Ascending aorta (tissue), 2 donors: ENCODE measurements around the gene PRKAR1B. TPM values are rescaled to one million over a fixed set of nuclear protein-coding genes. Genes with fewer than 3 reads are reported as not detected.

Experiments used
- DNase-seq, 2 donors: peaks; one replicate each; pipeline ENCODE4 v3.0.0-alpha.2; 2019; ENCODE audit warnings: low spot score in 2 of 2
- H3K27ac ChIP-seq, 2 donors: fragments of 200-600 bp; sonication (generic); one replicate each; pipeline ENCODE4 v1.5.1; 2016 to 2017; ENCODE audit warnings: mild to moderate bottlenecking in 1 of 2
- H3K27me3 ChIP-seq: fragments of 200-600 bp; sonication (generic); one replicate; pipeline ENCODE4 v1.5.1; 2017
- H3K36me3 ChIP-seq, 2 donors: fragments of 200-600 bp; sonication (generic); one replicate each; pipeline ENCODE4 v1.5.1; 2016
- H3K4me1 ChIP-seq, 2 donors: fragments of 200-600 bp; sonication (generic); one replicate each; pipeline ENCODE4 v1.5.1; 2016 to 2017; ENCODE audit warnings: mild to moderate bottlenecking in 1 of 2
- H3K4me3 ChIP-seq, 2 donors: fragments of 200-600 bp; sonication (generic); one replicate each; pipeline ENCODE4 v1.5.1; 2016 to 2017; ENCODE audit warnings: mild to moderate bottlenecking in 1 of 2
- H3K9me3 ChIP-seq, 2 donors: fragments of 200-600 bp; sonication (generic); one replicate each; pipeline ENCODE4 v1.5.1; 2016
- intact Hi-C: fragments of 100-400 bp; cut with DNase I; formaldehyde crosslinking; loops from one replicate; pipeline ENCODE4 v1.15.1; 2023
- total RNA-seq: library from RNA; depleted of rRNA; stranded (reverse); fragments of >200 nt; gene quantifications from one replicate; pipeline ENCODE4 v1.1.0, GENCODE V29; 2016
- TF ChIP-seq, protein P1 (sequence below), 3 experiments: fragments of 200-600 bp in 2 of 3; fragments of 450-650 bp in 1 of 3; sonication (generic) in 2 of 3; IDR thresholded peaks; one replicate each; pipeline ENCODE4 v1.5.1; 2016 to 2019; ENCODE audit warnings: antibody characterized with exemption in 3 of 3, mild to moderate bottlenecking in 1 of 3, moderate library complexity in 1 of 3

The PRKAR1B gene
- total RNA-seq, 1 donor from 2014 or later, result 13.0 TPM

DNA sequence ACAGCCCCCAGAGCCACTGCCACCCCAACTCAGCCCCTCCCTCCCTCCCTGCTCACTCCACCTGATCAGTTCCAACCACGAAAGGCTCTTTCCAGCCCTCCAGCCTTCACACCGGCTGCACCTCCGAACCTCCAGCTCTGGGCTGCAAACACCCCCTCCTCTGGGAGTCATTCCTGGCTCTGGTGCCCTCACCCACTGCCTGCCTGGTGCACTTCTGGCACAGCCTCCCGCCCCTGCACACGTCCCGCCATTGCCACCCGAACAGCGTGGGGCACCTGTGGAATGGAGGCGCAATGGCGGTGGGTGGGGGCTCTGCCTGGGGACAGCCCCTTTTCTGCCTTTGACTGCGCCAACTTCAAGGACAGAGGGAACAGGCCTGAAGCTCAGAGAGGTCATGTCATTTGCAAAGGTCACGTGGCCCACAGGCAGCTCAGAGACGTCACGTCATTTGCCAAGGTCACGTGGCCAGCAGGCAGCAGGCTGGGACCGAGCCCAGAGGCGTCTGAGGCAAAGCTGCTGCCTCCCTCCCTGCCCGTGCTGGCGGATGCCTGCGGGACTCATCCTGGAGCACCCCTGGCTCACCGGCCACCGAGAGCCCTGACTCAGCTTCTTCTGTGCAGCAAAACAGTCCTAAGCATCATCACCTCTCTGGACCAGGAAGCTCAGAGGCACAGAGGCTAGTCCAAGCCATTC is 76.6 kb downstream of the PRKAR1B start:
- H3K36me3 ChIP-seq, result no peaks in the 10 kb centered on the region
- H3K4me1 ChIP-seq, result no peaks in the 10 kb centered on the region
- DNase-seq, result no peak
- intact Hi-C loops, result no loop called here
- H3K27me3 ChIP-seq, result no peaks in the 10 kb centered on the region
- no peak overlapping the region for H3K27ac ChIP-seq
- H3K4me3 ChIP-seq, result peak overlapping the region in 1 of 2 donors; percentile 30
- TF ChIP-seq, protein P1, sequence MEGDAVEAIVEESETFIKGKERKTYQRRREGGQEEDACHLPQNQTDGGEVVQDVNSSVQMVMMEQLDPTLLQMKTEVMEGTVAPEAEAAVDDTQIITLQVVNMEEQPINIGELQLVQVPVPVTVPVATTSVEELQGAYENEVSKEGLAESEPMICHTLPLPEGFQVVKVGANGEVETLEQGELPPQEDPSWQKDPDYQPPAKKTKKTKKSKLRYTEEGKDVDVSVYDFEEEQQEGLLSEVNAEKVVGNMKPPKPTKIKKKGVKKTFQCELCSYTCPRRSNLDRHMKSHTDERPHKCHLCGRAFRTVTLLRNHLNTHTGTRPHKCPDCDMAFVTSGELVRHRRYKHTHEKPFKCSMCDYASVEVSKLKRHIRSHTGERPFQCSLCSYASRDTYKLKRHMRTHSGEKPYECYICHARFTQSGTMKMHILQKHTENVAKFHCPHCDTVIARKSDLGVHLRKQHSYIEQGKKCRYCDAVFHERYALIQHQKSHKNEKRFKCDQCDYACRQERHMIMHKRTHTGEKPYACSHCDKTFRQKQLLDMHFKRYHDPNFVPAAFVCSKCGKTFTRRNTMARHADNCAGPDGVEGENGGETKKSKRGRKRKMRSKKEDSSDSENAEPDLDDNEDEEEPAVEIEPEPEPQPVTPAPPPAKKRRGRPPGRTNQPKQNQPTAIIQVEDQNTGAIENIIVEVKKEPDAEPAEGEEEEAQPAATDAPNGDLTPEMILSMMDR (IDR thresholded peaks at IDR 0.05), result no peak
- no peaks in the 10 kb centered on the region for H3K9me3 ChIP-seq

DNA sequence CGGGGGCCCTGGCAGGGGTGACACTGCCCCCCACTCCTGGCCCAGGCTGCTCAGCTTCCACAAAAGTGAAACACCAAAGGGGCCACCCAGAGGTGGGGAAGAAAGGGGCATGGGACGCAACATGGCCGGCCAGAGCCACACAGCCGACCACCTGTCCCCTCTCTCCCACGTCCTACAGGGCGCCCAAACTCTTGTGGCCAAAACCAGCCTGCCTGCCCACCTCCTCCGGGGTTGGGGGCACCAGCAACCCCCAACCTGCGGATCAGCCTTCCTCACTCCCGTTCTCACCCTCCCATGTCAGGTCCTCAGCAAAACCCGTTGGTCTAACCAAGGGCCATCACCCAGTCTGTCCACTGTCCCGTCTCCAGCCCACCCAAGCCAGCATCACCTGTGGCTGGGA is 80.1 kb downstream of the PRKAR1B start:
- no peaks in the 10 kb centered on the region for H3K9me3 ChIP-seq
- DNase-seq, result no peak
- no peak overlapping the region for H3K4me3 ChIP-seq
- no peaks in the 10 kb centered on the region for H3K4me1 ChIP-seq
- TF ChIP-seq, protein P1 (IDR thresholded peaks at IDR 0.05), result no peak
- no peak overlapping the region for H3K27ac ChIP-seq
- no peaks in the 10 kb centered on the region for H3K36me3 ChIP-seq
- no peaks in the 10 kb centered on the region for H3K27me3 ChIP-seq
- intact Hi-C loops, result no loop called here

DNA sequence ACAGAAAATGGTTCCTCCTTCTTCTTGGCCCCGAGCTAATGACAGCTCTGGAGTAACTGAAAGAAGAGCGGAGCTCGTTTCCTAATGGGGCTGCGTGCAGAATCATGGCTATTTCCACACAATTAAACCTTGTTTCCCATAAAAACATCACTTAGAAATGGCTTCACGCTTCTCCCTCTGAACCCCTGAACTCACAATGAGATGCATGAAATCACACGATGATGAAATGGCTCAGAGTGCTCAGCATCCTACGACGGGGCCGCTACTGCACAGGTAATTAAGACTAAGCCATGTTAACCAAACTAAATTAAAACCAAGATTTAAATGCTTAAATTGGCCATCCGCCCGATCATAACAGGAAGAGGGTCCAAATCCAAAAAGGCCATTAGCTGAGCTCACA is 80.6 kb downstream of the PRKAR1B start:
- TF ChIP-seq, protein P1 (IDR thresholded peaks at IDR 0.05), result no peak
- Histone ChIP-seq H3K36me3 (no peaks in the 10 kb centered on the region), H3K4me3 (no peak overlapping the region), H3K27ac (no peak overlapping the region), H3K27me3 (no peaks in the 10 kb centered on the region), H3K9me3 (no peaks in the 10 kb centered on the region), H3K4me1 (no peaks in the 10 kb centered on the region)
- intact Hi-C loops, result no loop called here
- no peak for DNase-seq

DNA sequence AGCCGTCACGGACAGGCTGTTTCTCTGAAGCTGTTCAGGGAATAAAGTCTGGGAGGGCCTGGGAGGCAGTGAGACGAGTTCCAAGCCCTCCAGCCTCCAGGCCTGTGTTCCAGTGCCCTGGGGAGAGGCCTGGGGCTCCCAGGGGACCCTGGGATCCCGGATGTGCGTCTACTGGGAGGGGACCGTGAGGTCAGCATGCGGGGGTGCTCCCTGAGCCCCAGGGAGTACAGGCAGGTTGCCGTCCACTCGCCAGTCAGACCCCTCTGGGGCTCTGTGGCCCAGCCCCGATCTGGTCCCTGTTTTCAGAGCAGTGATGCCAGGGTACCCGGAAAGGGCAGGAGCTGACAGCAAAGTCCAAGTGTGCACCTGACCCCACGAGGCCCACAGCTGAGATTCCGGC is 81.5 kb downstream of the PRKAR1B start:
- no peak overlapping the region for H3K27ac ChIP-seq
- no peaks in the 10 kb centered on the region for H3K4me1 ChIP-seq
- H3K36me3 ChIP-seq, result no peaks in the 10 kb centered on the region
- no peaks in the 10 kb centered on the region for H3K9me3 ChIP-seq
- no peak for DNase-seq
- no peak overlapping the region for H3K4me3 ChIP-seq
- no peaks in the 10 kb centered on the region for H3K27me3 ChIP-seq
- TF ChIP-seq, protein P1 (IDR thresholded peaks at IDR 0.05), result no peak
- intact Hi-C loops, result no loop called here

DNA sequence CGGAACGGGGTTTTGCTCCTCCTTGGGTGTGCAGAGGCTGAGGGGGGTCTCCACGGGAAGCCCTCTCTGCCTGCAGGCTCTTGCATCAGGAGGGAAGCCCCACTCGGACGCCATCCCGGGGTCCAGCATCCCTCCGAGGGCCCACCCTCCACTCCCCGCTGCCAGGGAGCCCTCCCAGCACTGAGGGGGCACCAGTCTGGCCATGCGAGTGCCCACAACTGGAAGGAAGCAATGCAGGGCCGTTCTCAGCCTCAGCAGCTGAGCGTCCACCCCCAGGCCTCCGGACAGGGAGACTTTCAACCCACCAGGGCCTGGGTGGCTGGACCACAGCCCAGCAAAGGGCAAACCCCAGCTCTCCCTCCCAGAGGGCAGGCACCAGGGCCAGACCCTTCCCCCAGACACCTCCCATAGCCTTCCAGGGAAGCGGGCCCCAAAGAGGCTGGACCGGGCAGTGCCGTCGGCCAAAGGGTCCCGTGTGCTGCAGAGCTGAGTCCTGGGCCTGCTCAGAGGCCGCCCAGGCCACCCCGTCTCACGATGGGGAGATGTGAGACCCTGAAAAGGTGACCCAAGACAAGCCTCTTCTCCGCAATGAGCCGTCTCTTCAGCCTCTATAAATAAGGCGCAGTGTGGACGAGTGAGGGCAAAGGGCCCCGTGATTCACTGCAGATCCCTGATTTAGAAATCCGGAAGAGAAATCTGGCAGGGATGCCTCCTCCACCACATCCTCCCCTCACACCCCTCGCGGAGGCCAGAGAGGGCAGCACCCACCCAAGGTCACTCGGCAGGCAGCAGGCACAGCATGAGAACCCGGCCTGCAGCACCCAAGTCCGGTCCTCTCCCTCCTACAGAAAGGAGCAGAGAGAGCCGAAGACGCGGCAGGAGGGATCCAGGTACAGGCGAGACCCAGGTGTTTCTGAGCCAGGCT is 82.4 kb downstream of the PRKAR1B start:
- intact Hi-C loops, result no loop called here
- DNase-seq, result no peak
- Histone ChIP-seq H3K27ac (no peak overlapping the region), H3K36me3 (no peaks in the 10 kb centered on the region), H3K9me3 (no peaks in the 10 kb centered on the region), H3K4me3 (no peak overlapping the region), H3K27me3 (no peaks in the 10 kb centered on the region), H3K4me1 (no peaks in the 10 kb centered on the region)
- TF ChIP-seq, protein P1 (IDR thresholded peaks at IDR 0.05), result no peak
